SK-N-DZ (cell line): ENCODE results near the gene SSUH2. TPM values are rescaled to one million over a fixed set of nuclear protein-coding genes. Genes with fewer than 3 reads are reported as not detected.
A peak's percentile ranks its signal among the peaks of the same experiment; 100 is the strongest.
"Not testable (repeated sequence)": the region's sequence is repeated elsewhere in the genome, so short reads cannot be mapped to it uniquely, and the experiment has no call there.

Experiments used
- DNase-seq: peaks from one replicate; pipeline ENCODE4 v3.0.0-alpha.2; 2015; ENCODE audit warnings: low spot score
- polyA plus RNA-seq, 2 experiments: library from polyadenylated mRNA; depleted of rRNA; stranded (reverse); fragments of >200 nt; gene quantifications; 2 replicates each; pipeline ENCODE4 v1.2.3, GENCODE V29; 2014

The SSUH2 gene, protein sequence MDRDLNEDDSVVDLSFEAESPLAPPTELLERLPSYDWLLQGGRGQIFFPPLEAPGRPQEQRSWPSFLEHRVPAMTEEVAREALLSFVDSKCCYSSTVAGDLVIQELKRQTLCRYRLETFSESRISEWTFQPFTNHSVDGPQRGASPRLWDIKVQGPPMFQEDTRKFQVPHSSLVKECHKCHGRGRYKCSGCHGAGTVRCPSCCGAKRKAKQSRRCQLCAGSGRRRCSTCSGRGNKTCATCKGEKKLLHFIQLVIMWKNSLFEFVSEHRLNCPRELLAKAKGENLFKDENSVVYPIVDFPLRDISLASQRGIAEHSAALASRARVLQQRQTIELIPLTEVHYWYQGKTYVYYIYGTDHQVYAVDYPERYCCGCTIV
- 2.2 TPM in 2 replicates for polyA plus RNA-seq (2014; cell fraction: cytosol; rRNA removed)
- 7.4 and 9.9 TPM in 2 replicates for polyA plus RNA-seq (2014; cell fraction: nucleus; rRNA removed)

DNA sequence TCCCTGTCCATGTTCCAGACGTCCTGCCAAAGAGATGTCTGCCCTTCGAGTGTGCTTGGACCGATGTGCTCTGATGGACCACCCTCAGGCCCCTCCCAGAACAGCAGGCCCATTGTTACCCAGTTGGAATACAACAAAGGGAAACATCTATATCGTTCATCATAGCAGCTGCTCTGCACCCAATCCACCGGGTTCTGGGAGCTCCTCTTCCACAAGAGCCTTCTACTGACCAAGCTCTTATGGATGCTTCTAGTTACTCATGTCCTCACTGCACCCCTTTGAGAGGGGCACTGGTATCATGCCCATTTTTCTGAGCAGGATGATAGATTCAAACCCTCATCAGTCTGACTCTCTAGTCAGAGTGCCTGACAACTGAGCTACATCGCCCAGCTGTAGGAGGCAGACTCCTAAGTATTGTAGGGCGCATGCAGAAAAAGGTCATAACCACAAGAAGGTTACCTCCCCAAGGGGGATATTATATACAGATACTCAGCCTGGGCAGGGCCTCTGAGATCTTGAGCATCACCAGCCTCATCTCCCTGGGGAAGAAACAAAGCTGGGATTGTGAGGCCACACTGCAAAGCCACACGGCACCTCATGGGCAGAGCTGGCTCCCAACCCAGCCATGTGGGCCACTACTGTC is at the start of gene SSUH2:
TSS of gene SSUH2 (minus strand) at position 51 of the 643 bp plus-strand sequence. CDS start at position 11, 40 bp downstream.
- DNase-seq = no peak

DNA sequence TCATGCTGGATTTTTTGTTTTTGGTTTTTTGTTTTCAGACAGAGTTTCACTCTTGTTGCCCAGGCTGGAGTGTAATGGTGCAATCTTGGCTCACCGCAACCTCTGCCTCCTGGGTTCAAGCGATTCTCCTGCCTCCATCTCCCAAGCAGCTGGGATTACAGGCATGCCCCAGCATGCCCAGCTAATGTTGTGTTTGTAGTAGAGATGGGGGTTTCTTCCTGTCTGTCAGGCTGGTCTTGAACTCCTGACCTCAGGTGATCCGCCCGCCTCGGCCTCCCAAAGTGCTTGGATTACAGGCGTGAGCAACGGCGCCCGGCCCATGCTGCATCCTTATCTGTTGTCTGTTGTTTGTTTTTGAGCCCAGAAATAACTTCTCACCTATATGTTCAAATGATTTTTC is 46.7 kb upstream of the SSUH2 start:
- DNase-seq = not testable (repeated sequence)

DNA sequence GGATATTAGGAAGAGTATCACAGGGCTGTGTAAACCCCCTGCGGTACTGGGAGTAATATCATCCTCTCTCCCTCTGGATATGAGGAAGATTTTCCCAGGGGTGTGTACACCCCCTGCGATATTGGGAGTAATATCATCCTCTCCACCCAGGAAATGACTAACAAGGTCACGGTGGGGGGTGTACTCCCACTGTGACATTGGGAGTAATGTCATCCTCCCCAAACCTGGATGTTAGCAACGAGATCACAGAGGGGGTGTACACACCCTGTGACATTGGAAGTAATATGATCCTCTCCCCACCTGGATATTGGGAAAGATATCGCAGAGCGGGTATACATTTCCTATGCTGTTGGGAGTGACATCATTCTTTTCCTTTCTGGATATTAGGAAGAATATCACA is 40.4 kb upstream of the SSUH2 start:
- DNase-seq = not testable (repeated sequence)

DNA sequence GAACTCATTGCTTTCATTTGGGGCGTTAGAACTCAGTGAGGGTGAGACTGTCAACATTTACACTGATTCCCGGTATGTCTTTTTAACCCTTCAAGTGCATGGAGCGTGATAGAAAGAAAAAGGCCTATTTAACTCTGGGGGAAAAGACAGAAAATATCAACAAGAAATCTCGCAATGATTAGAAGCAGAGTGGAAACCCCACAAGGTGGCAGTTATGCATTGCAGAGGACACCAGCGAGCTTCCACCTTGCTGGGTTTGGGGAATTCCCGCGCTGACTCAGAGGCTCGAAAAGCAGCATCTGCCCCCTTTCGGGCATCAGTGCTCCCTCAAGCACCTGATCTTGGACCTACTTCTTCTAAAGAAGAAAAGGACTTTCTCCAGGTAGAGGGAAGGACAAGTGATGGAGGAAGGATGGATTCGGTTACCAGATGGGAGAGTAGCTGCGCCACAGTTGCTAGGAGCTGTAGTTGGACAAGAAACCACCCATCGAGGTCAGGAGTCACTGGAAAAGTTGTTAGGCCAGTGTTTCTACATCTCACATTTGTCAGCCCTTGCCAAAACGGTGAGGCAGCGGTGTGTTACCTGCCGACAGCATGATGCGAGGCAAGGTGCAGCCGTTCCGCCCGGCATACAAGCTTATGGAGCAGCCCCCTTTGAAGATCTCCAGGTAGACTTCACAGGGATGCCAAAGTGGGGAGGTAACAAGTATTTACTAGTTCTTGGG is 38.4 kb upstream of the SSUH2 start:
- not testable (repeated sequence) for DNase-seq

DNA sequence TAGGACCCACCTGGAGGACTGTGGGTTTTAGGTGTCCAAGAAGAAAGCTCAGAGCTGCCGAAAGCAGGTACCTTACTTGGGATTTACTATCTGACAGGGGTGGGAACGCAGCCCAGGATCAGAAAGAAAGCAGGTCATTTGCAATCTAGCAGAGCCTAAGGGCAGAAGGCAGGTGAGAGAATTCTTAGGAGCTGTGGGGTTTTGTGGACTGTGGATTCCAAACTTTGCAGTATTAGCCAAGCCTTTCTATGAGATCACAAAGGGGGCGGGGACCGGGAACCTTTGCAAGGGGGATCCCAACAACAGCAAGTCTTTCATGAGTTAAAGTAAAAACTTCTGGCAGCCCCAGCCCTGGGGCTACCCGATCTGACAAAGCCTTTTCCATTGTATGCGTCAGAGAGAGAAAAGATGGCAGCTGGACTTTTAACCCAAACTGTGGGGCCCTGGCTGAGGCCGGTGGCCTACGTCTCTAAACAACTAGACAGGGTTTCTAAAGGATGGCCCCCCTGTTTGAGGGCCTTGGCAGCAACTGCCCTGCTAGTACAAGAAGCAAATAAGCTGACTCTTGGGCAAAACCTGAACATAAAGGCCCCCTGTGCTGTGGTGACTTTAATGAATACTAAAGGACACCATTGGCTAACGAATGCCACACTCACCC is 37.4 kb upstream of the SSUH2 start:
- DNase-seq = not testable (repeated sequence)

DNA sequence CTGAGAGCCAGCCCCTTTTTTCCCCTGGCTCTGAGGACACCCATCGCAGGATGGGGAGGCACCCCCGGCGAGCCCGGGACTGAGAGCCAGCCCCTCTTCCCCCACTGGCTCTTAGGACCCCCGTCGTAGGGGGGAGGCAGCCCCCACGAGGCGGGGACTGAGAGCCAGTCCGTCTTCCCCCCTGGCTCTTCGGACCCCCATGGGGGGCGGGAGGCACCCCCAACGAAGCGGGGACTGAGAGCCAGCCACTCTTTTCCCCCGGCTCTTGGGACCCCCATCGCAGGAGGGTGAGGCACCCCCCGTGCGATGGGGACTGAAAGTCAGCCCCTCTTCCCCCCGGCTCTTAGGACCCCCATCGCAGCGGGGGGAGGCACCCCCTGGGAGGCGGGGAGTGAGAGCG is 36.8 kb upstream of the SSUH2 start:
- DNase-seq = no peak

DNA sequence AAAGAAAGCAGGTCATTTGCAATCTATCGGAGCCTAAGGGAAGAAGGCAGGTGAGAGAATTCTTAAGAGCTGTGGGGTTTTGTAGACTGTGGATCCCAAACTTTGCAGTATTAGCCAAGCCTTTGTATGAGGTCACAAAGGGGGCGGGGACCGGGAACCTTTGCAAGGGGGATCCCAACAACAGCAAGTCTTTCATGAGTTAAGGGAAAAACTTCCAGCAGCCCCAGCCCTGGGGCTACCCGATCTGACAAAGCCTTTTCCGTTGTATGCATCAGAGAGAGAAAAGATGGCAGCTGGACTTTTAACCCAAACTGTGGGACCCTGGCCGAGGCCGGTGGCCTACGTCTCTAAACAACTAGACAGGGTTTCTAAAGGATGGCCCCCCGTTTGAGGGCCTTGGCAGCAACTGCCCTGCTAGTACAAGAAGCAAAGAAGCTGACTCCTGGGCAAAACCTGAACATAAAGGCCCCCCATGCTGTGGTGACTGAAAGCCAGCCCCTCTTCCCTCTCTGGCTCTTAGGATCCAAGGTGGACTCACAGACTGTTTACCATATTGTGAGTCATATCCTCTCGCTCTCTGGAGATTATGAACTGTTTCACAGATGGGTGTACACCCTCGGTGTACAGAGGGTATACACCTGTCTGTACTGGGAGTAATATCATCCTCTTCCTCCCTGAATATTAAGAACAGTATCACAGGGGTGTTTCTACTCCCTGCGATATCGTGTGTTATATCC is 35.4 kb upstream of the SSUH2 start:
- DNase-seq = not testable (repeated sequence)

DNA sequence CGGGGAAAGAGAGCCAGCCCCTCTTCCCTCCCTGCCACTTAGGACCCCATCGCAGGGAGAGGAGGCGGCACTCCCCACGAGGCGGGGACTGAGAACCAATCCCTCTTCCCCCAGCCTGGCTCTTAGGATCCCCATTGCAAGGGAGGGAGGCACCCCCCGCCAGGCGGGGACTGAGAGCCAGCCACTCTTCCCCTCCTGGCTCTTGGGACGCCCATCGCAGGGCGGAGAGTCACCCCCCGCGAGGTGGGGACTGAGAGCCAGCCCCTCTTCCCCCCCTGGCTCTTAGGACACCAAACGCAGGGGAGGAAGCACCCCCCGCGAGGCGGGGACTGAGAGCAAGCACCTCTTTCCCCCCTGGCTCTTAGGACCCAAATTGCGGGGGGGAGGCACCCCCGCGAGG is 34.2 kb upstream of the SSUH2 start:
- DNase-seq = no peak

DNA sequence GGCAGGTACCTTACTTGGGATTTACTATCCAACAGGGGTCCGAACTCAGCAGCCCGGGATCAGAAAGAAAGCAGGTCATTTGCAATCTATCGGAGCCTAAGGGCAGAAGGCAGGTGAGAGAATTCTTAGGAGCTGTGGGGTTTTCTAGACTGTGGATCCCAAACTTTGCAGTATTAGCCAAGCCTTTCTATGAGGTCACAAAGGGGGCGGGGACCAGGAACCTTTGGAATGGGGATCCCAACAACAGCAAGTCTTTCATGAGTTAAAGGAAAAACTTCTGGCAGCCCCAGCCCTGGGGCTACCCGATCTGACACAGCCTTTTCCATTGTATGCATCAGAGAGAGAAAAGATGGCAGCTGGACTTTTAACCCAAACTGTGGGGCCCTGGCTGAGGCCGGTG is 32.7 kb upstream of the SSUH2 start:
- not testable (repeated sequence) for DNase-seq

DNA sequence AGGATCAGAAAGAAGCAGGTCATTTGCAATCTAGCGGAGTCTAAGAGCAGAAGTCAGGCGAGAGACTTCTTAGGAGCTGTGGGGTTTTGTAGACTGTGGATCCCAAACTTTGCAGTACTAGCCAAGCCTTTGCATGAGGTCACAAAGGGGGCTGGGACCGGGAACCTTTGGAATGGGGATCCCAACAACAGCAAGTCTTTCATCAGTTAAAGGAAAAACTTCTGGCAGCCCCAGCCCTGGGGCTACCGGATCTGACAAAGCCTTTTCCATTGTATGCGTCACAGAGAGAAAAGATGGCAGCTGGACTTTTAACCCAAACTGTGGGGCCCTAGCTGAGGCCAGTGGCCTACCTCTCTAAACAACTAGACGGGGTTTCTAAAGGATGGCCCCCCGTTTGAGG is 31.0 kb upstream of the SSUH2 start:
- not testable (repeated sequence) for DNase-seq

DNA sequence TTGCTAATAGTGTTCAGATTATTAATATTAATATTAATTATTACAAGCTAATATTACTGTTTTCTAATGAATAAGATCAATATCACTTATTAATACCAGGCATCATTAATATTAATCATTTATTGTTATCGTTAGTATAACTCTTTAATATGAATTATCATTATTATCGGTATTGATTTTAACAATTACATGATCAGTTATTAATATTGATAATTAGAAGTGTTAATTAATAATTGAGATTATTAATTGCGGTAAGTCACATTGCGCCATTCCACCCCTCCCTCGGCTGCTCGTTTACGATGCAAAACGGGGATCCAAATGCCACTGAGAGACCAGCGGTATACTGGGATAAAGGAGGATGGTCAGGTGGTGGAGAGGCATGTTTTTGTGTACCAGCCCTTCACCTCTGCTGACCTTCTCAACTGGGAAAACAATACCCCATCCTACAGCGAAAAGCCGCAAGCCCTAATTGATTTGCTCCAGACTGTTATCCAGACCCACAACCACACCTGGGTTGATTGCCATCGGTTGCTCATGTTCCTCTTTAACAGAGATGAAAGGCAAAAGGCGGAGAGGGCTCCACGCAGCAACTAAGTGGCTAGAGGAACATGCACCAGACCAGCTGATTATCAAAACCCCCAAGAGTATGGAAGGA is 28.6 kb upstream of the SSUH2 start:
- DNase-seq = no peak

DNA sequence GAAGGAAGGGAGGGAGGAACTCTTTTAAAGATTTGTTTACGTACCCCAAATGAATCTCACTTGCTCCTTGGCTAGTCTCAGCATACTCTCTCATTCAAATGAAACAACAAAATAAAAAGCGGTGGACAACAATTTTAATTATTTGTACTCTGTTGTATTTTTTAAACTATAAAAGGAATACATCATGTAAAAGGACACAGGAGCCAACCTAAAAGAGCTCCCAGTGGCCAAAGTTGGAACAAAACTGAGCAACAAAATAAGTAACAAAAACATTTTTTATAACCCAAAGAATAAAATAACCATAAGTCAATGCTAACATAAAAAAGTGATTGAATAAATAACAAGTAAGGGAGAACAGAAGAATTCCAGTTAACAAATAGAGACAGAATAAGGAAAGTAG is 24.4 kb upstream of the SSUH2 start:
- no peak for DNase-seq

DNA sequence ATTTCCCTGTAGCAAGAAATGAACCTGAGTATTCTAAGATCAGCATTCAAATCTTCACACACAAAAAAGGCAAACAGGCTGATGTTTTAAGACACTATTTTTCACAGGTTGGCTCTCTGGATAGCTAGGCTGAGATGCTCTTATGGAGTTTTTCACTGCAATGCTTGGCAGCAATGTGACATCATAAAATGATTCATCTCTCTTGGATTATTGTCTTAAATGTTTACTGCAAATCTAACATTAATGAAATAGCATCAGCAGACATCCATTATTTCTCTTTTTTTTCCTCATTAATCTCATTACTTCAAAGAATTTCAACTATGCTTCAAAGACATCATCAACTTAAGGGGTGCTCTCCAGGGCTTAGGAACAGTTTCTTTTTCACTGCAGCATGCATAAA is 23.6 kb upstream of the SSUH2 start:
- no peak for DNase-seq

DNA sequence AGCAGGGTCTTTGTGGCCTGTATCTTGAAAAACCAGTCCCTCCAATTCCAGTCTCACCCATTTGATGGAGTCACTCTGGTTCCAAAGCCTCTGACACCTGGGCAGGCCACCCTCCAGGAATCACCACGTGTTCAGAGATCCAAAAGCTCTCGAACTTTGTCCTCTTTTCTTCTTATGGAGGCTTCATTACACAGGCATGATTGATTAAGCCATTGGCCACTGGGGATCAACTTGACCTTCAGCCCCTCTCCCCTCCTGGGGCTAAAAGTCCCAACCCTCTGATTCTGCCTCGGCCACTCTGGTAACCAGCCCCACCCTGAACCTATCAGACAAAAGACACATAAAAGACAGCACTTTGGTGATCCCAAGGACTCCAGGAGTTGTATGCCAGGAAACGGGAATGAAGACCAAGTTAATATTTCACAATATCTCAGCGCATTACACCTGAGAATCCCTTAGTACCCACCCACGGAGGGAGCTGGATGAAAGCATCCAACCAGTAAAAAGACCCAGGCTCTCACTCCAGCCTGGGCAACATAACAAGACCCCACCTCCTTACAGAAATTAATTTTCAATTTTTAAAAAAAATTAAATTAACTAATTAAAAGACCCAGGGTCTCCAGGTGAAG is 23.0 kb upstream of the SSUH2 start:
- no peak for DNase-seq

DNA sequence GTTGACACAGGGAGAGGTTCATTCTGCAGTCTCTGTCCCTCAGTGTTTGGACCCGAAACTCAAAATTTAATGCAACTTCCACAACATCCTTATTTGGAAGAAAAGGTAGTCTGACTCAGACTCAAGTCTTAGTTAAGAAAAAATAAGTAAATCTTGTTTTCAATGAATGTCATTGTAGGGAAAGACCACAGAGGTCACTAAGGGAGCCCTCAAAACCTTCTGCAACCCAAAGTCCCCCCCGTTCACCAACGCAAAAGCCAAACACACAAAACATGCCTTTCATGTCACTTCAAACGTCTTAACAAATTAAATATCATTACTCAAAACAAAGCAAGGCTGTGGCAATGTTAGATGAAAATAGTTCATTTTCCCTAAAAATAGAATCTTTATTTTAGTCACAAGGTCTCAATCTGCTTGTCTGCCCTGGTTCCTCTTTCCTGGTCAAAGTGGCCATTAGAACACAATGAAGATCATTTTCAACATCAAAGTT is 20.9 kb upstream of the SSUH2 start:
- DNase-seq = no peak

DNA sequence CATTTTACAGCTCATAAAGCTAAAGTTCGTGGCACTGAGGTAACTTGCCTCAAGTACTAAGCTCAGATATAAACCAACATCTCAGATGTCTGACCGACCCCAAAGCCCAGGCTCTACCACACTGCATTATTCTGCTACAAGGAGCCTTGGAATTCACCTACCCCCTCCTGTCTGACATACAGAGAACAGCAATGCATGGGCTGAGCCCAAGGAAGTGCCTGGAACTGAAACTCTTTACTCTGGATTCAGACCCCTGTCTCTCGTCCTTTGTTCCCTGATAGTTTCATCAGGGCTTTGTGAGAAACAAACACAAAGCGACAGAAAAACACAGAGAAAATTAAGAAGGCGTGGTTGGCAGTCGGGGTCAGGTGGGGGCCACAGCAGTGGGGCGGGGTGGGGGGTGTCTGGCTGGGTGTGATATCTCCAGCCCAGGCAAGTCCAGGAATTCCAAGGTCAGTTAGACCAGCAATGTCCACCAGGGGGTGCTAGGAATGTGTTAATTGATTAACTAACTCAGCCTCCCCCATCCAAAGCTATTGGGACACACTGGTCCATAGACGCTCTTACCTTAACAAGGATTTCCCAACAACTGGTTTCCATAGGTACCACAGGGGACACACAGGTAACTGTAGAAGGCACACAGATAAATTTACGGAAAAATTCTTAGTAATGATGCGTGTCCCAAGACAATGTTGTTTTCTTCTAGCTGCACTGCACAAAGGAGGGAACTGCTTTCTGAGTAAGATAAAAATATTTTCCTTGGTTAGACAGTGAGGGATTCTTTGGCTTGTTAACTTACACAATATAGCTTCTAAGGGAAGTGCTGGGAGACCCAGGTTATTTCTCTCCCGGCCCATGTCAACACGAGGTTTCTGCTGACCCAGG is 18.8 kb upstream of the SSUH2 start:
- peak; percentile 67 for DNase-seq

DNA sequence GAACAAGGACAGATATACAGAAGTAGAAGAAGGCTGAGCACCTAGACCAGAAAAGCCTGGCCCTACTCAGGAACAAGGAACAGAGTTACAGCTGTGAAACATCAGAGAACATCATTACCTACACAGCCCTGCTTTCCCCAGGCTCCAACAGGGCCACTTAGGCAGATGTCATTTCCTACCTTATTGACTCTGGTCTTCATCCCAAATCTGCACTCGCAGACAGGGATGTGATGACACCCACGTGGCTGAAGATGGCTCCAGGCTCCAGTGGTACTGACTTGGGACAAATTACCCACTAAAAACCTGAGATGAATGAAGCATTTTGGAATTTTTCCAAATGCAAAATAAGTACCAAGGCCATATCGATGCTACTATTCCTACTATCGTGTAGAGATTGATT is 18.0 kb upstream of the SSUH2 start:
- DNase-seq = peak; percentile 81

DNA sequence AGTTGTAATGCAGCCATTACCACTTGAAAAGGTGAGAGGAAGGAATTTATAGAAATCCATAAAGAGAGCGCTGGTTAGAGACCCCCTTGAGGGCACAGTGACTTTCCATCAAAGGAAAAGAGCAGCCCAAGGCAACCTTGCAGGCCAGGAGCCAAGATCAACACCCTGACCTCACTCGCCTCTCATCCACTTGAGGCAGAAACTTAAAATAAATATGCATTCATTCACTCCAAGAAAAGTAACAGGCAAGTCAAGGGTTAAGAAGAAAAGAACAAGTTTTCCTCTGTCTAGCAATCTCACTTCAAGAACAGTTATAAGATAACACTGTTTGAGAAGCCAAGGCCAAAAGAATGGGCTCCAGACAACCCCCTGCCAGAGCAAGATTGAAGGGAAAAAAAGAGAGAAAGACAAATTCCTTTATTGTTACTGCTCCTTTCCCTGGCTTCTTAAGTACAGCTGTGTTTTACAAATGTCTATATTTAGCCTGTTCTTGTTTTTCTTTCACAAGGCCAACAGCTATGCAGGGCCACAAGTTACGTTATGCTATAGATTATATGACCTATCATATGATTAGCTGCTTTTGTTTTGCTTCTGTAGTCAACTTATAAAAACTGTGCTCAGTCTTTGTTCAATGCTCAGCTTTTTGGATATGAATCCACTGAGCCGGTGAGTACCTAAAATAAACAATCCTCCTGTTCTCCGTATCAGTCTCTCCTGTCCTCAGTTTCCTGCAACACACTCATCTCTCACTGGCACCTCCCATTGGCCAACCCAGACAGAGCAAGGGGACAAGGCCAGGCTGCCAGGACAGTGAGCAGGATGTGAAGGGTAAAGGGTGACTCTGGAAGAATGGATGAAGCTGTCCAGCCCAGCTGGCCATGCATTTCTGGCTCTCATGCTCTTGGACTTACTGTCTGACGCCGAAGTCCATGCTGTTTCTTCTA is 15.8 kb upstream of the SSUH2 start:
- no peak for DNase-seq
